MV-4-11 (cell line): ENCODE measurements around the gene ACBD3.

Experiments used
- DNase-seq: peaks from one replicate; lab custom pipeline; 2025; lab: John Stamatoyannopoulos, UW

Gene ACBD3

GRCh38 chr1:226134170-226135058, 52.1 kb downstream of the ACBD3 start:
- DNase-seq = no peak

- DNase-seq = no peak
These were observed 52.9 kb downstream of the ACBD3 start for GRCh38 chr1:226133504-226134123.

DNA sequence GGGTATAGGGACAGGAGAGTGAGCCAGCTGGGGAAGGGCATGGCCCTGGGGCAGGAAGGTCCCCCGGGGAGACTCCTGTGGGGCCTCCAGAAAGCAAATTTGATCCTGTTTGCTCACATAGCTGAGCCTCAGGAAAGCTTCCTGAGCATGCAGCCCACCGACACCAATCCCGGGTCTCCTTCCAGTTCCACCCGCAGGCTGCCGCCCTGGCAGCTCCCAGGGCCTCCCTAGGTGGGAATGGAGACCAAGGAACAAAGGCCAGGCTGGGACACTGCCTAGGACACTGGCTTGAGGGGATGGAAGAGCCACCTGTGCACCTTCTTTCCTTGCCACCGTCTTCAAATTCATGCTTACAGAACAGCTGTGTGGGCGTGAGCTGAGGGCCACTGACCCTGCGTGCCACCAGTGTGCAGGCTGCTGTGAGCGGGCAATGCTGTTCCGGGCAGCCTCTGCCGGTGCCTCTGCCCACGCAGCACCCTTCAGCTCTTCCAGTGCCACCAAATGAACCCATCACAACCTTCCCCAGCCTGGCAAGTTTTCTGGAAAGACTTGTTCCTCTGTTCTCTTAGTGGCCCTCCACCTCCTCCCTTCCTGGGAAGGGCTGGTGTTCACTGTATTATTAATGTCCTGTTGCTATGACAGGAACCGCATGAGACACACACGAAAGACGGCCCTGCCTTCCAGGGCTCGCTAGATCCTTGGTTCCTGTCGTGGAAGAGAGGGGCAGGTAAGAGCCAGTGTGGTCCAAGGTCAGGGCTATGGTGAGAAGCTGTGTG, 53.6 kb downstream of the ACBD3 start:
- no peak for DNase-seq

DNA sequence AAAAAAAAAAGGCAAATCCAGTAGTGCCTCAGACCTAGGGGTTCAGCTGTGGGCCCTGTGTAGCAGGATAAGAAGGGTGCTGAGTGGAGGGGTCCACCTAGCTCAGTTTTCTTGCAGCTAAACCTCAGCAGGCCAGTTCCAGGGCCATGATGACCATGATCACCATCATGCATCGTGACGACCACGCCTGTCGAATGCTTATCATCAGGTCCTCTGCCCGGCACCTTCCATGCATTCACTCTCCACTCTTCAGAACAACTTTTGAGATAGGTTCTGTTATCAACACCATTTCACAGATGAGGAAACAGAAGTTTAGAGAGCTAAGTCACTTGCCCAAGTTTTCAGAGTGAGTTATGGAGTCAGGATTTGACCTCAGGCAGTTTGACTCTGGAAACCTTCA, 54.9 kb downstream of the ACBD3 start:
- DNase-seq = no peak

DNA sequence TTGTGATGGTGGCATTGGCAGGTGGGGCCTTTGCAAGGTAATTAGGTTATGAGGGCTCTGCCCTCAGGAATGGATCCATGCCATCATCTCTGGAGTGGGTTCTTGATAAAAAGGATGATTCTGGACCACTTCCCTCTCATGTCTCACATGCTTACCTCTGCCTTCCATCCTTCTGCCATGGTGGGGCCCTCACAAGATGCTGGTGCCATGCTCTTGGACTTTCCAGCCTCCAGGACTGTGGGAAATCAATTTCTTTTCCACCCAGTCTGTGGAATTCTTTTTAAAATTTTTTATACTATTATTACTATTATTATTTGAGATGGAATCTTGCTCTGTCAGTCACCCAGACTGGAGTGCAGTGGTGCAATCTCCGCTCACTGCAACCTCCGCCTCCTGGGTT, 57.3 kb downstream of the ACBD3 start:
- DNase-seq = no peak

DNA sequence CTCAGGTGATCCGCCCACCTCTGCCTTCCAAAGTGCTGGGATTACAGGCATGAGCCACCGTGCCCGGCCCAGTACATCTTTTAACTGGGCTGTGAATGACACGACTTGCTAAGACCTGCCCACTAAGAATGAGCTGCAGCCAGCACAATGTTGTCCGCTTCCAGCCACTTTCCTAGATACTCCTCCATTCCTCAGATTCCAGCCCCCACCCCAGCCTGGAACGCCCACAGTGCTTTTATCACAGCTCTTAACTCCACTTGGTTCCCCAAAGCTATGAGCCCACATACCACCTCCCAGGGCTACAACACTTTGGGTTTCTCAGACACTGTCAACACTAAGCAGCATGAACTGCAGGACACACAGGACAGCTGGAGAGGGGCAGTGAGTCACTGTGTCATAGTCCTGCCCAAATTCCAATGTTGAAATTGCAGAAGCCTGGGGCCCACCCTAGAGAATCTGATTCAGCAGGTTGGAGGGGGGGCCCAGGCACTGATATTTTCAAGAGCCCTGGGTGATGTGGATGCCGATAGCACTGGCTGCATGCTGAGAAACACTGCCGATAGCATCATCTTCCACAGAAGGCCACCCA, 58.0 kb downstream of the ACBD3 start:
- DNase-seq = no peak

DNA sequence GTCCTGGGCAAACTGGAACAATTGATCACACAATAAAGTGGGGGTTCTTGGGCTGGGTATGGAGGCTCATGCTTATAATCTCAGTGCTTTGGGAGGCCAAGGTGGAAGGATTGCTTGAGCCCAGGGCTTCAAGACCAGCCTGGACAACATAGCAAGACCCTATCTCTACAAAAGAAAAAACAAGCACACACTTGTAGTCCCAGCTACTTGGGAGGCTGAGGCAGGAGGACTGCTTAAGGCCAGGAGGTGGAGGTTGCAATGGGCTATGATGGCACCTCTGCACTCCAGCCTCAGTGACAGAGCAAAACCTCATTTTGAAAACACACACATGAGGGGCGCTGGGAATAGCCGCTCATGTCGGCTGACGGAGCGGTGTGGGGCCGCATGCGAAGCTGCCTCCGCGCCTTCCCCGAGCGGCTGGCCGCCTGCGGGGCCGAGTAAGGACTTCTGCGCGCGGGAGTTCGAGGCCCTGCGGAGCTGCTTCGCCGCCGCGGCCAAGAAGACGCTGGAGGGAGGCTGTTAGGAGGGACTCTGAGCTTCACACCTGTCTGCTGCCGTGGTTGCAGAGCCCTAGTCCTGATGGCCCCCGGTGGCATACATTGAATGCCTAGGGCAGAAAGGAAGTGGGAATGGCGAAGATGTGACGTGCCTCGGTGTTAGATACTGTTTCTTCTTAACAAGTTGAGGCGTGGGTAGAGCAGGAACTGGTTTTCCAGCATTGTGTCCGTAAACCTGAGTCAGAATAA, 59.5 kb downstream of the ACBD3 start:
- no peak for DNase-seq

DNA sequence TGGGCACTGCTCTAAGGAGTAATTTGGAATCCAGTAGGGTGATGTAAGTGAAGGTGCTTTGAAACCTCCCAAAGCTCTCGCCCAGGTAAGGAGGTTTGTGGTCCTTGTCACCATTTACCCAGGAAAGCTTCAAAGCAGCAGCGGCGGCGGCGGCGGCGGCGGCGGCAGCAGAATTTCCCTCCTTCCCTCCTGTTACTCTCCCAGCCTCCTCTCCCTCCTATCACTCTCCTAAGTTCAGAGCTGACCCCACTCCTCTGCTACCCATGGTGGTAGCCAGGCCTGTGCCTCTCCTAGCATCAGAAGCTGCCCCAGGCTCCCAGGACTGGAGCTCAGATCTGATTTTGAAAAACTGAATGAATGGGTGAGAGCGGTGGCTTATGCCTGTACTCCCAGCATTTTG, 60.7 kb downstream of the ACBD3 start:
- no peak for DNase-seq

DNA sequence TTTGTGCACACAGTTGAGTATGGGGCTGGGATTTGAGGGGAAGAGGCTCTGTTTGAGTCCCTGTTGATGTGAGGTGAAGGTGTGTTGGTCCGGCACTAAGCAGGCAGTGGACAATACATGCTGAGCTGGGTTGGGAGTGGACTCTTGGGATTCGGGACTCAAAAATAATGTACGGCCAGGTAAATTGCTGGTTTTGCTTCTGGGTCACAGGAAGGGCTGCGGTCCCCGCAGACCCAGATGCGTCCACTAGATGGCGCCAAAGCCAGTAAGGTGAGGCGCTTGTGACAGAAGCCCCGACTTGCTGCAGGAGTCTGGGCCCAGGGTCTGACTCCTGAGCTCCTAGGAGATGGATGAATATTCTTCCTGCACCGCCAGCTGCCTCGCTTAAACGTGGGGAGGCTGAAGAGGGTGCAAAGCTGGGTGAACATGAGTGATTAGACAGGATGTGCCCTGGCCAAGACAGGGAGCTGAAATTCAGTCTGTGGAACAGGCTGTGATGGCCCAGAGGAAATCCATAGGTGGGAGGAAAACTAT, 61.4 kb downstream of the ACBD3 start:
- DNase-seq = peak; percentile 67

- no peak for DNase-seq
These were observed 62.7 kb downstream of the ACBD3 start for GRCh38 chr1:226123591-226124471.

DNA sequence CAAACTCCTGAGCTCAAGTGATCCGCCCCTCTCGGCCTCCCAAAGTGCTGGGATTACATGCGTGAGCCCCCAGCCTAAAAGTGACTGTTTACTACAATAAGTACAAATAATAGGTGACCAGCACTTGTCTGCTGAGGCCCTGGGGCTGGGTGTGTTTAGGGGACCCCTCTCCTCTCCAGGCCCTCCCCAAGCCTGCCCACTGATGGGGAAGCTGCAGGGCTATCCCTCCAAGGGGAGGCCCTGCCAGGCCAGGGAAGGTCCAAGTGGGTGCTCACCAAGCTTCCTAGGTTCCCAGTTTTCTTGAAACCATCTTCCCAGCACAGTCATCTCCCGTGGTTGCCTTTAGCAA, 63.4 kb downstream of the ACBD3 start:
- DNase-seq = no peak

- peak; percentile 33 for DNase-seq
These were observed 64.7 kb downstream of the ACBD3 start for GRCh38 chr1:226121587-226122400.

- no peak for DNase-seq
These were observed 65.4 kb downstream of the ACBD3 start for GRCh38 chr1:226121049-226121586.

DNA sequence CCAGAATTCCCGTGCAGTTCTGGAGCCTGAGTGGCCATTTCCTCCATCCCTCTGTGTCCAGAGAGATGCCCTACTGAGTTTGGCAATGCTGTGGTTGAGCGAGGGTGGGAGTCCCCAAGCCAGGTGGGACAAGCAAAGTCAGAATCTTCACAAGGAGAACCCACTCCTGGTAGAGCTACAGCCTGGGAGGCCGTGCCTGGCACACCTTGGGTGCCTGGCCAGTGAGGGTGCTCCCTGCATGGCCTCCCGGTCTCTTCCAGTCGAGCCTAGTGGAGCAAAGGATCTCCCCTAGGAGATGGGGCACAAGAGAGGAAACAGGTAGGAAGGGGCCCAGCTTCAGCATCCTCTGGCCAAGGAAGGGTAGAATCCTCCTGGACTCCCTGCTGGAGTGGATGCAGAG, 66.1 kb downstream of the ACBD3 start:
- no peak for DNase-seq

DNA sequence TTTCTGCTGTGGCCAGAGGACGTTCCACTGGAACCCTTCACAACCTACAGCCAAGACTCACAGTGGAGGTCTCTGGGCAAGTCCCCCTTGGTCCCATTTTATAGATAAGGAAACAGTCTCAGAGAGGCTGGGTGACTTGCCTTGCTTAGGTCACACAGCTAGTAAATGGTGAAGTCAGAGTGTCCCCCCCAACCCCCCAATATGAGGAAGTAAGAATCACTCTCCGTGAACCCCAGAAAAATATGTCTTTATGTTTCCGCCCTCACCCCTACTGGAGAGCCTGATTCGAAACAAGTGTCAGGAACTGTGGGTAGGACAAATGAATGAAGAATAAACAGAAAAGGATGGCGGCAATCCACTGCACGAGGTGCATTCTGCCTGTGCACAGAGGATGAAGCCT, 67.4 kb downstream of the ACBD3 start:
- no peak for DNase-seq

DNA sequence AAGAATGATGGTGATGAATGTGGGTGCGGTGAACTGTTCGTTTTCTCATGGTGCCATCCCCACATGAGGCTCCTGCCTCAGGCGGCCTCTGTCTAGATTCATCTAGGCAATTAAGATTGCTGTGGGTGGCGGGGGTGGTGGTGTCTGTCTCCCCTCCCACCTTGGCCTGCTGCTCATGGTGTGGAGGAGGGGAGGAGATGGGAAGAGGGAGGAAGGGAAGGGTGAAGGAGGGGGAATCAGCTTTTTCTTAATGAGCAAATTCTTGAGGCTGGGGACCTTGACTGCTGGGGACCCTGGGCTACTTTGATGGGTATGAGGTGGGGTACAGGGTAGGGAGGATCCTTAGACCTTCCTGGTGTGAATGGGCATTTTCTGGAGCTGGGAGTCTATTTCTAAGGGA, 68.2 kb downstream of the ACBD3 start:
- DNase-seq = no peak

- no peak for DNase-seq
These were observed 69.2 kb downstream of the ACBD3 start for GRCh38 chr1:226117330-226117729.

- no peak for DNase-seq
These were observed 69.9 kb downstream of the ACBD3 start for GRCh38 chr1:226116673-226117072.

DNA sequence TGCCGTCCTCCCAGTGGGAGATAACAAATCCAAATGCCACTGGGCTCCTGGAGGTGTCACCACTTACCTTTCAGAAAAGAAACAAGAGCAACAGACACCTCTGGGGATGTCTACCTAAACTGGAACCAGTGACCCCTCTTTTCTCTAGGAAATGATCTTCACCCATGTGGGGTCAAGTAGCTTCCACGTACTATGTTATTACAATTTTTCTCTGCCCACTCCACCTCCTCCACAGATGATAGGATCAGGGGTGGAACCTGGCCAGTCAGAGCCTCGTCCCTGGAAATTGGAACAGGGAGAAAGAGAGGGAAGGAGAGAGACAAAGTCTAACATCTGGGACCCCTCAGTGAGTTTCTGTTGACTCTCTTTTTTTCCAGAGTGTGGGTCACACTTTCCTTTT, 73.9 kb downstream of the ACBD3 start:
- DNase-seq = no peak
